T-helper 1 cell treated with Interleukin-12 subunit alpha and Interleukin-12 subunit beta and Interleukin-4 antibody, amounts not matched to agents 30 μg/mL and 1 μg/mL, for 36 hours (primary cell): ENCODE data around the gene OR52E1.
"Not testable (repeated sequence)": the region's sequence is repeated elsewhere in the genome, so short reads cannot be mapped to it uniquely, and the experiment has no call there.

Experiments
- H3K27ac Mint-ChIP-seq: one replicate; pipeline ENCODE4 v1.8.0; 2021; ENCODE audit warnings: mild to moderate bottlenecking, mixed read lengths
- H3K27me3 Mint-ChIP-seq: one replicate; pipeline ENCODE4 v1.8.0; 2021; ENCODE audit warnings: low read depth, mixed read lengths
- H3K36me3 Mint-ChIP-seq: one replicate; pipeline ENCODE4 v1.8.0; 2021; ENCODE audit warnings: low read depth, mixed read lengths
- H3K4me1 Mint-ChIP-seq: one replicate; pipeline ENCODE4 v1.8.0; 2021; ENCODE audit warnings: low read depth, mixed read lengths
- H3K4me3 Mint-ChIP-seq: one replicate; pipeline ENCODE4 v1.8.0; 2021; ENCODE audit warnings: mild to moderate bottlenecking, moderate library complexity, mixed read lengths
- H3K9me3 Mint-ChIP-seq: one replicate; pipeline ENCODE4 v1.8.0; 2021; ENCODE audit warnings: mixed read lengths

OR52E1 gene

GRCh38 chr11:5069272-5069671 is at the start of gene OR52E1:
TSS of gene OR52E1 (plus strand) at chr11:5069572.
- Mint-ChIP-seq H3K4me3 (no peak within 1 kb of the TSS), H3K36me3 (no peaks in the 10 kb centered on the region), H3K9me3 (no peaks in the 10 kb centered on the region), H3K27ac (no peak within 1 kb of the TSS), H3K27me3 (no peaks in the 10 kb centered on the region), H3K4me1 (no peaks in the 10 kb centered on the region)

DNA sequence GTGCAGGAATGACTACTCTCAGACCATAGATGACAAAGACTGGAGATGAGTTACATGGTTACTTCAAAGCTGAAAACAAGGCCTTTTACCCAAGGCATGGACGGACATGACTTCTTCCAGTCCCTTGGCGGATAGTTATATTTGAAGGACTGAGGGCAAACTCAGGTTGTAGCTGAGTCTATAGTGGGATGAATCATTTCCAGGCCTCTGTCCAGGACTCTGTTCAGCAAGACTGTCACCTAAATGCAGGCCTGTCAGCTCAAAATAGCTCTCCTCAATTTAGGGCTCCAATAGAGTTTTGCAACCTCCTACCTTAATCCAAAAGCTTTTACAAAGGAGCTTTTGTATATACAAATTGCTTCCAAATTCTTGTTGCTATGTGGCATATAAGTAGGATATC is 47.4 kb upstream of the OR52E1 start:
- H3K9me3 Mint-ChIP-seq: peaks cover 31% of the 10 kb centered on the region
- H3K27me3 Mint-ChIP-seq: no peaks in the 10 kb centered on the region
- no peaks in the 10 kb centered on the region for H3K4me1 Mint-ChIP-seq
- H3K36me3 Mint-ChIP-seq: no peaks in the 10 kb centered on the region
- no peak overlapping the region for H3K27ac Mint-ChIP-seq
- no peak overlapping the region for H3K4me3 Mint-ChIP-seq

DNA sequence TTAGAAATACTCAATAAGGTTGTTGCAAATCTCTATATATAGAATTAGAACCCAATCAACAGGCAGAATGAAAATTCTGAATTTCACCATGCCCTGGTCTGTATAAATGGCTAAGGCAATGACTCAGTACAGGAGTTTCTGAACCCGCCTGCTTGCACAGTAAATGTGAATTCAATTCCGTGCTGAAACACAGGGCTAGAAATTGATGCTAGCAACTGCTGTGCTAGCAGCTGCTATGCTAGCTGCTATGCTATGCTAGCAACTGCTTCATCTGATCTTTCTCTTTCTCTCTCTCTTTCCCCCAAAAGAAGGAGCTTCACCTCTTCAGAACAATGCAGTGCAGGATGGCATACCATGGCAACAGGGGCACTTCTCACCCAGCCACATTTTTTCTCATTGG is 32.7 kb upstream of the OR52E1 start:
- no peaks in the 10 kb centered on the region for H3K4me1 Mint-ChIP-seq
- no peaks in the 10 kb centered on the region for H3K9me3 Mint-ChIP-seq
- no peaks in the 10 kb centered on the region for H3K36me3 Mint-ChIP-seq
- H3K4me3 Mint-ChIP-seq: no peak overlapping the region
- H3K27ac Mint-ChIP-seq: no peak overlapping the region
- no peaks in the 10 kb centered on the region for H3K27me3 Mint-ChIP-seq

DNA sequence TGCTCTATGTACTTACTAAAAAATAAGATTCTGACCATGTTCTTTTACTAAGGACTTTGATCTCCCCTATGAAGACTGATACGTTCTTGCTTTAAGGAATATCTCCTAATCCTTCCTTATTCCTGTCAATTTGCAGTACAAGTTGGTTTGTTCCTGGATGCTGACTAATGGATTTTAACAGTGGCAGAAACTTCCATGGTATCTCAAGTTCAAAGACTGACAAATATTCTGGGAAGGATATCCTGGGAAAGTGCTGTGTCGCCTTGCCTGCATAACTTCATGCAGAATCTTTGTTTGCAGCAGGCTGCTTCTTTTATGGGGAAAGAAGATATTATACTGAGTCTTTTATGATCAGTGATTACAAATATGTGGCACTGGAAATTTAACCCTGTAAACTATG is 31.4 kb upstream of the OR52E1 start:
- H3K27me3 Mint-ChIP-seq: no peaks in the 10 kb centered on the region
- H3K4me1 Mint-ChIP-seq: no peaks in the 10 kb centered on the region
- no peak overlapping the region for H3K4me3 Mint-ChIP-seq
- H3K9me3 Mint-ChIP-seq: no peaks in the 10 kb centered on the region
- no peaks in the 10 kb centered on the region for H3K36me3 Mint-ChIP-seq
- no peak overlapping the region for H3K27ac Mint-ChIP-seq

- Mint-ChIP-seq H3K36me3 (no peaks in the 10 kb centered on the region), H3K9me3 (no peaks in the 10 kb centered on the region), H3K27ac (no peak overlapping the region), H3K4me3 (no peak overlapping the region), H3K4me1 (no peaks in the 10 kb centered on the region), H3K27me3 (no peaks in the 10 kb centered on the region)
Measured at GRCh38 chr11:5038341-5038740, 31.0 kb upstream of the OR52E1 start.

DNA sequence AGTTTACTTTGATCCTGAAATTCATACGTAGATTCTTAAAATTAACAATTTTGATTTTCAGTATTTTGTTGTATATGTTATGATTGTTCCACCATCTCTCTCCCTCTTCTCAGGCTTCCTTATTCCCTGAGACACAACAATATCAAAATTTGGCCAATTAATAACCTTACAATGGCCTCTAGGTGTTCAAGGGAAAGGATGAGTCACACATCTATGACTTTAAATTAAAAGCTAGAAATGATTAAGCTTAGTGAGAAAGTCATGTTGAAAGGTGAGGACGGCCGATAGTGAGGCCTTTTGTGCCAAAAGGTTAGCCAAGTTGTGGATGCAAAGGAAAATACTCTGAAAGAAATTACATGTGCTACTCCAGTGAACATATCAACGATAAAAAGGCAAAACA is 28.5 kb upstream of the OR52E1 start:
- H3K27me3 Mint-ChIP-seq: no peaks in the 10 kb centered on the region
- no peak overlapping the region for H3K27ac Mint-ChIP-seq
- no peaks in the 10 kb centered on the region for H3K4me1 Mint-ChIP-seq
- no peaks in the 10 kb centered on the region for H3K36me3 Mint-ChIP-seq
- no peak overlapping the region for H3K4me3 Mint-ChIP-seq
- no peaks in the 10 kb centered on the region for H3K9me3 Mint-ChIP-seq

DNA sequence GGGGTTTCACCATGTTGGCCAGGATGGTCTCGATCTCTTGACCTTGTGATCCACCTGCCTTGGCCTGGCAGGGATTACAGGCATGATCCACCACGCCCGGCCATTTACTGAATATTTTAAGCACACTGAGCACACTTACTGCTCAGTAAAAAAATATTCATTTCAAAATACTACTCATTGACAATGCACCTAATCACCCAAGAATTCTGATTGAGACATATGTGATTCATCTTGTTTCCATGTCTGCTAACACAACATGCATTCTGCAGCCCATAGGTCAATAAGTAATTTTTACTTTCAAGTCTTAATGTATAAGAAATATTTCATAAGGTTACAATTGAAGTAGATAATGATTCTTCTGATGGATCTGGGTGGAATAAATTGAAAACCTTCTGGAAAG is 27.3 kb upstream of the OR52E1 start:
- Mint-ChIP-seq H3K9me3 (no peaks in the 10 kb centered on the region), H3K27ac (no peak overlapping the region), H3K4me3 (no peak overlapping the region), H3K36me3 (no peaks in the 10 kb centered on the region), H3K4me1 (no peaks in the 10 kb centered on the region), H3K27me3 (no peaks in the 10 kb centered on the region)

DNA sequence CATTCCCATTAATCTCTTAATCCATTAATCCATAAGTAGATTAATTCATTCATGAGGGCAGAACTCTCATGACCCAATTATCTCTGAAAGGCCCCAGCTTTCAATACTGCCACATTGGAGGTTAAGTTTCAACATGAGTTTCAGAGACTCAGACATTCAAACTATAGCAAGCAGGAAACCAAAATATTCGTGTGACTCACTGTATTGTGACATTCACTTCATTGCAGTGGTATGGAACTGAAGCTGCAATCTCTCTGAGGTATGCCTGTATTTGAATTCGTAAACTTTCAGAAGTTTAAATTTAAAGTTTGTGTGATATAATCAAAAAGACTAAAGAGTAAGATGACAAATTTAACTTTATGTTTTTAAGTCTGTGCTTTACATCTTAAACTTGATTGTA is 26.0 kb upstream of the OR52E1 start:
- Mint-ChIP-seq H3K4me1 (no peaks in the 10 kb centered on the region), H3K27ac (no peak overlapping the region), H3K27me3 (no peaks in the 10 kb centered on the region), H3K9me3 (no peaks in the 10 kb centered on the region), H3K4me3 (no peak overlapping the region), H3K36me3 (no peaks in the 10 kb centered on the region)

- Mint-ChIP-seq H3K27ac (no peak within 1 kb of the TSS), H3K36me3 (no peaks in the 10 kb centered on the region), H3K9me3 (no peaks in the 10 kb centered on the region), H3K4me3 (no peak within 1 kb of the TSS), H3K4me1 (no peaks in the 10 kb centered on the region), H3K27me3 (no peaks in the 10 kb centered on the region)
Measured at GRCh38 chr11:5046226-5046625, 23.1 kb upstream of the OR52E1 start, which contains the start of gene OR52J3. TSS of gene OR52J3 (plus strand) at chr11:5046526. CDS start at chr11:5046526, 0 bp downstream.

GRCh38 chr11:5046754-5047330 is 22.5 kb upstream of the OR52E1 start:
- Mint-ChIP-seq H3K9me3 (no peaks in the 10 kb centered on the region), H3K27me3 (no peaks in the 10 kb centered on the region), H3K4me1 (no peaks in the 10 kb centered on the region), H3K4me3 (no peak overlapping the region), H3K36me3 (no peaks in the 10 kb centered on the region), H3K27ac (no peak overlapping the region)

- not testable (repeated sequence) for H3K27ac Mint-ChIP-seq, H3K36me3 Mint-ChIP-seq, H3K9me3 Mint-ChIP-seq, H3K4me3 Mint-ChIP-seq, H3K27me3 Mint-ChIP-seq, H3K4me1 Mint-ChIP-seq
Measured at GRCh38 chr11:5058679-5059078, 10.7 kb upstream of the OR52E1 start.

DNA sequence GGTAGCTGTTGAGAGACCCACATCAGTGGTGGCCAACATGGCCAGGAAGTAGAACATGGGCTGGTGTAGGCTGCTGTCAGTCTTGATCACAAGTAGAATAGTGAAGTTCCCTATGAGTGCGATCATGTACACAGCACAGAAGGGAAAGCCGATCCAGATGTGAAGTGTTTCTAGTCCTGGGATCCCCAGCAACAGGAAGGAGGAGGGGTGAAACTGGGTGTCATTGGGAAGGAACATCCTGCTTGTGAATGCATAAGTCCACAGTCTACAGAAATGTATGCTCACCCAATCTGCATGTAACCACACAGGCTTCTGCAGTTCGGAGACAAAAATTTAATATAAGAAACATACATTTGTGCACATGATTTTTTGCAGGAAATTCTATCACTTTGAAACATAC is 10.0 kb upstream of the OR52E1 start, which contains the start of gene OR52E2:
OR52E2 (minus strand) TSS at position 237 of the 400 bp plus-strand sequence; CDS start at position 237, 0 bp downstream.
- Mint-ChIP-seq H3K4me3 (no peak within 1 kb of the TSS), H3K9me3 (peaks cover 4% of the 10 kb centered on the region), H3K27ac (no peak within 1 kb of the TSS), H3K36me3 (no peaks in the 10 kb centered on the region), H3K4me1 (no peaks in the 10 kb centered on the region), H3K27me3 (no peaks in the 10 kb centered on the region)

- Mint-ChIP-seq H3K27ac (no peak overlapping the region), H3K4me1 (no peaks in the 10 kb centered on the region), H3K27me3 (no peaks in the 10 kb centered on the region), H3K36me3 (no peaks in the 10 kb centered on the region), H3K9me3 (no peaks in the 10 kb centered on the region), H3K4me3 (no peak overlapping the region)
Measured at GRCh38 chr11:5065027-5065426, 4.3 kb upstream of the OR52E1 start.

DNA sequence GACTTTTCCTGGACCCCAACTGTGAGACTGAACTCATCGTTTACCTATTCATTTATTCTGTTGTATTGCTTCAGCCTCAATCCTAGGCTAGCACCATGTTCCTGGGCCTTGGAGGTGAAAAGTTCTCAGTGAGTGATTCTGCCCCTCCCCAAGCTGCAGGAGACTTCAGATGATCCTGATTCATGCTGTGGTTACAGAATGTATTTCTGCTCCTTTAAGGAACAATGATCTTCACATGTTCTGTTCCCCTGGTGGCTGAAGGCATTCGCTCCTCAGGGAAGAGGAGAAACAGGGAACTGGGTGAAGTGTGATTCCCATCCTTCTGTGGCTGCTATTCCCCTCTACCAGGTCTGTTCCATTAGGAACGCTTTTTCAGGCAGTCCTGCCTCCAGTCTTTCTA is 2.4 kb downstream of the OR52E1 start:
- H3K27me3 Mint-ChIP-seq: no peaks in the 10 kb centered on the region
- H3K27ac Mint-ChIP-seq: no peak overlapping the region
- H3K4me1 Mint-ChIP-seq: no peaks in the 10 kb centered on the region
- H3K36me3 Mint-ChIP-seq: no peaks in the 10 kb centered on the region
- H3K9me3 Mint-ChIP-seq: no peaks in the 10 kb centered on the region
- no peak overlapping the region for H3K4me3 Mint-ChIP-seq

- Mint-ChIP-seq H3K4me1 (no peaks in the 10 kb centered on the region), H3K36me3 (no peaks in the 10 kb centered on the region), H3K9me3 (no peaks in the 10 kb centered on the region), H3K27ac (no peak overlapping the region), H3K4me3 (no peak overlapping the region), H3K27me3 (no peaks in the 10 kb centered on the region)
Measured at GRCh38 chr11:5081405-5081804, 12.0 kb downstream of the OR52E1 start.

GRCh38 chr11:5083602-5084001 is 14.2 kb downstream of the OR52E1 start:
- Mint-ChIP-seq H3K9me3 (no peaks in the 10 kb centered on the region), H3K27me3 (no peaks in the 10 kb centered on the region), H3K27ac (no peak overlapping the region), H3K4me1 (no peaks in the 10 kb centered on the region), H3K36me3 (no peaks in the 10 kb centered on the region), H3K4me3 (no peak overlapping the region)
